GM18505 (cell line): ENCODE results near the gene CAPS.
"Not testable (repeated sequence)": the region's sequence is repeated elsewhere in the genome, so short reads cannot be mapped to it uniquely, and the experiment has no call there.

Source experiments
- ATAC-seq: cut with Tn5 transposase; IDR thresholded peaks from one replicate; pipeline ENCODE4 v1.9.1; 2021; ENCODE audit not compliant: unreplicated experiment
- POLR2A ChIP-seq: IDR thresholded peaks from 4 replicates; pipeline ENCODE4 v1.6.1; 2011; ENCODE audit warnings: borderline replicate concordance; ENCODE audit not compliant: insufficient read depth, insufficient read length; ENCODE audit errors: extremely low read depth

Gene CAPS

DNA sequence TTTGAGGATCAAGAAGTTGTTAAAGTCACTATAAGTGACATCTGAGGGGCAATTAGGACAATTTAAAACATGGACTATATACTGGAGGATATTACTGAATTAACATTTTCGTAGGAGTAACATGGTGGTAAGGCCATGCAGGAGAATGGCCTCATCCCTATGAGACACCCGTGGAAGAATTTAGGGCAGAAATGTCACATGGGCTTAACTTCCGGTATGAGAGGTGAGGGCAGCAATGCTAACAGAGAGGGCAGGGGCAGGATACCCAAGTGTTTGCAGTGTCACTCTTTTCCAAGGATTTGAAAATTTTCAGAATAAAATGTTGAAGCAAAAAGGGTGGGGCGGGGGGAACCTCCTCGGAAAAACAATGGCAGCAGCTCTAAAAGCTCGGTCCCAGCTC, 40.2 kb downstream of the CAPS start:
- no peak for TF ChIP-seq POLR2A
- no peak for ATAC-seq

GRCh38 chr19:5955636-5955935, 41.5 kb downstream of the CAPS start:
- ATAC-seq: no peak
- TF ChIP-seq POLR2A: no peak

GRCh38 chr19:5956323-5956722, 42.3 kb downstream of the CAPS start:
- no peak for TF ChIP-seq POLR2A
- no peak for ATAC-seq

DNA sequence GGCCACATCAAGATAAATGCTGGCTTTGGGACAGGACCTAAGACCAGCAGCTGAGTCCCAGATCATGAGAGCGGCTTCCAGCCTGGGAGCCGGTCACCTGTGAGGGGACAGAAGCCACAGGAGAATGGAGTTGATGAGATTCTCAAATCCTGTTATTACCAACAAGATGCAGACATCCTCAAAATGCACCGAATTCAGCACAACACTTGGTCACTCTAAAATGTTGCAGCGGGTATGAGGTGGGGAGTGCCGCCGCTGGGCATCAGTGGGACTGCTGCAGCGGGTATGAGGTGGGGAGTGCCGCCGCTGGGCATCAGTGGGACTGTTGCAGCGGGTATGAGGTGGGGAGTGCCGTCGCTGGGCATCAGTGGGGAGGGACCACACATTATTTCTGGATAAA, 42.7 kb downstream of the CAPS start:
- no peak for TF ChIP-seq POLR2A
- ATAC-seq: no peak

GRCh38 chr19:5957170-5957569, 43.1 kb downstream of the CAPS start:
- no peak for ATAC-seq
- TF ChIP-seq POLR2A: no peak

DNA sequence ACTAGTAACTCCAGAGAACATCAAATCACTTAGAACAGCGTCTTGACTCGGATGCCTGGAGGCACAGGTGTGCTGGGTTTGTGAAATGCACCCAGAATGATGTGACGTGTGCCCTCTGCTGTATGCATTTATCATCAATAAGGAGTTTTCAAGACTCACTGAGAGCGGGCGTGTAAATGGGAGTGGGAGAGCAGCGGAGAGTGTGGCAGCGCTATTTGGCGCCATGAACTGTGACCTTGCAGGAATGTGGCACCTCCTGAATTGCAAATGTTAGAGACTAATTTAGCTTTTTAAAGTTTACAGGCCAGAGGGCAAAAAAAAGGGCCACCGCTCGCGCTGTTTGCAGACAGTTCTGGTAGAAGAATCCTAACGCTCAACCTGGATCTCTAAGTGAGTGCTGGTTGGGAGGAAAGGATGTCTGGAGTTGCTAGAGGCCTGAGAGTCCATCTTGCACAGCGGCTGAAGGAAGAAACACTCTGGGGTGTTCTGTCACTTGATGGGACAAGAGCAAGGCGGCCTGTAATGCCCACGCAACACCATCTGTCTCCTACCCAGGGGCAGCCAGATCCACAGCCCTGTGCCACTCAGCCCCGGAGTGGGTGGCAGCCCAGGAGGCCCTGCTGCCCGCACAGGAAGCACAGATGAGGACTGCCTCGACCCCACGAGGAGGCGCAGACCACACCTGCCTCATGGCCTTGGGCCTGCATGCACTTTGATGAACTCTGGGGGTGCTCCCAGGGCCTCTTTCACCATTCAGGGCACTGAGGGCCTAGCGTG, 44.2 kb downstream of the CAPS start:
- no peak for ATAC-seq
- no peak for TF ChIP-seq POLR2A

- no peak for ATAC-seq
- TF ChIP-seq POLR2A: no peak
These were observed 44.7 kb downstream of the CAPS start for GRCh38 chr19:5958851-5959122.

- ATAC-seq: no peak
- TF ChIP-seq POLR2A: no peak
These were observed 45.4 kb downstream of the CAPS start for GRCh38 chr19:5959260-5960004.

DNA sequence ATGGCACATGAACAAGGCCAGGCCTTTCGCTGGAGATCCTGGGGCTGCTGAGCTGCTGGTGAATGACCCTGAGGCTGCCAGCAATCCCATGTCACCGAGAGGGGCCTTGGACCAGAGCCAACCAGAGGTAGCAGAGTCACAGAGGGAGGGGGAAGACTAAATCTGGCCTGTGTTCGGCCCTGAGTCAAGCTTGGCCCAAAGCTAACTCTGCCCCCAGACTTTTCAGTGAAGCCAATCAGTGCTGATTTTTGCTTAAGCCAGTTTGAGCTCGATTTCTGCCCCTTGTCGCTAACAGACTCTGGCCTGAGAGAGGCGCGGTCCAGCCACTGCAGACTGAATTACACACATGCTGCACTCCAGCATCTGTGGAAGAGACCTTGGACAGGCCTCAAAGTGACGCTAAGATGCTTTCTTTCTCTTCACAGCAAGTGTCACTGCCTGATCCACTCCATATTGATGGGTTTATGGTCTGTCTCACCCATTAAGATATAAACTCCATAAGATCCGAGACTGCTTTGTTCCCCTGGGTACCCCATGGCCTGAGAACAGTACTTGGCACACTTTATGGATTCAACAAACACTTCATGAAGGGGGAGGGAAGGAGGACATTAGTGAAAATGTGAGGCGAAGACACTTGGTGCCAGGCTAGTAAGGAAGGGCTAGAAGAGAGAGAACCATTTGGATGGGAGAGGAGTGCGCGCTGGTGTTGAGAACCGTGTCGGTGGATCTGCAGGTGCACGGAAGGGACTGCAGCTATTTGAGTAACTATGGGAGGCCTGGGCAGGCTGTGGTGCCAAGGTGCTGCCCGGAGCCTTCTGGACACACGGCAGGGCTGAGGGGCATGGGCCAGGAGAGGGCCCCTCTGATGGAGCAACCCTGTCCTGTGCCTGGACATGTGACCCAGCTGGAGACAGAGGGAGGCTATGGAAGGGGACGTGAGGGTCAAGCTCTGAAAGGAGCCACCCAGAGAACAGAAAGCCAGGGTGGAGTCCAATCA, 46.2 kb downstream of the CAPS start:
- ATAC-seq: no peak
- no peak for TF ChIP-seq POLR2A

DNA sequence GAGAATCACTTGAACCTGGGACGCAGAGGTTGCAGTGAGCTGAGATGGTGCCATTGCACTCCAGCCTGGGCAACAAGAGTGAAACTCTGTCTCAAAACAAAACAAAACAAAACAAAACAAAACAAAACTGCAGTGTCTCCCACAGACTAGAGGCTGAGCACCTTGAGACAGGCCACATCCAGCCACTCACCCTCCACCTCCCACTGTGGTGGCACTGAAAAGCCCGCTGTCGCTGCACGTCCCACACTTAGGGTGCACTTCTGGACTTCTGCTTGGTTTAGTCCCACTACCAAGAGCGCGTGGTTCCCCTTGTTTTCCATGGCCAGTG, 47.6 kb downstream of the CAPS start:
- not testable (repeated sequence) for ATAC-seq

GRCh38 chr19:5961969-5962945, 48.2 kb downstream of the CAPS start:
- TF ChIP-seq POLR2A: no peak
- no peak for ATAC-seq

GRCh38 chr19:5963259-5963658, 49.2 kb downstream of the CAPS start:
- ATAC-seq: not testable (repeated sequence)

DNA sequence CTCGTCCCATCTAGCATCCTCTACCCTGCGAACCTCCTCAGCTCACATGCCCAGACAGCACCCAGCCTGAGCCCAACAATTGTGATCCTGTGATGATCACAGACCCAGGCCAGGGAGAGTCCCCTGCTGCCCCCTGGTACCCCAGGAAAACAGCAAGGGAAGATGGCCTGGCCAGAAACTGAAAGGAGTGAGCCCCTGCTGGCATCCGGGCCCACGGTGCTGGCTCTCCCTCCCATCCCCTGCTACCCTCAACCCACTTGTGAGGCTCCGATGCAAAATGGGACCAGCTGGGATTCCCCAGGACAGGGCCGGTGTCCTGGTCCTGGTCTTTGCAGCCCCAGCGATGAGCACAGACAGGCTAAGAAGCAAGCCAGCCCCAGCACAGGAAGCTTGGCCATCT, 49.8 kb downstream of the CAPS start:
- no peak for TF ChIP-seq POLR2A
- no peak for ATAC-seq
